Spleen (tissue), 7 donors: ENCODE measurements around the gene SFMBT1.

Experiments used
- POLR2A ChIP-seq, 3 donors: fragments of 450-650 bp; IDR thresholded peaks; one replicate each; pipeline ENCODE4 v1.5.1; 2017; ENCODE audit warnings: antibody characterized with exemption in 3 of 3, mild to moderate bottlenecking in 1 of 3
- TF ChIP-seq, protein P1 (sequence below), 11 experiments: fragments of 200-600 bp in 7 of 11; fragments of 450-650 bp in 4 of 11; sonication (generic) in 4 of 11; IDR thresholded peaks in 8 of 11; conservative IDR thresholded peaks in 3 of 11; 1 replicate in 7 of 11; 2 replicates in 4 of 11; pipeline versions ENCODE4 v1.4.0 to v1.8.0; 2016 to 2021; ENCODE audit warnings: antibody characterized with exemption in 11 of 11, inconsistent platforms in 4 of 11, mild to moderate bottlenecking in 1 of 11
- donor health status: DM: no; HTN: no; CAD: no; lungs with moderate emphysema.
- donor health status: DM: no; HTN: no; CAD: no.
- donor health status: DM: no; HTN: no; CAD: no.

GRCh38 chr3:53011324-53011723 is 34.5 kb downstream of the SFMBT1 start:
- no peak for TF ChIP-seq POLR2A (IDR thresholded peaks at IDR 0.05)
- TF ChIP-seq, protein P1, sequence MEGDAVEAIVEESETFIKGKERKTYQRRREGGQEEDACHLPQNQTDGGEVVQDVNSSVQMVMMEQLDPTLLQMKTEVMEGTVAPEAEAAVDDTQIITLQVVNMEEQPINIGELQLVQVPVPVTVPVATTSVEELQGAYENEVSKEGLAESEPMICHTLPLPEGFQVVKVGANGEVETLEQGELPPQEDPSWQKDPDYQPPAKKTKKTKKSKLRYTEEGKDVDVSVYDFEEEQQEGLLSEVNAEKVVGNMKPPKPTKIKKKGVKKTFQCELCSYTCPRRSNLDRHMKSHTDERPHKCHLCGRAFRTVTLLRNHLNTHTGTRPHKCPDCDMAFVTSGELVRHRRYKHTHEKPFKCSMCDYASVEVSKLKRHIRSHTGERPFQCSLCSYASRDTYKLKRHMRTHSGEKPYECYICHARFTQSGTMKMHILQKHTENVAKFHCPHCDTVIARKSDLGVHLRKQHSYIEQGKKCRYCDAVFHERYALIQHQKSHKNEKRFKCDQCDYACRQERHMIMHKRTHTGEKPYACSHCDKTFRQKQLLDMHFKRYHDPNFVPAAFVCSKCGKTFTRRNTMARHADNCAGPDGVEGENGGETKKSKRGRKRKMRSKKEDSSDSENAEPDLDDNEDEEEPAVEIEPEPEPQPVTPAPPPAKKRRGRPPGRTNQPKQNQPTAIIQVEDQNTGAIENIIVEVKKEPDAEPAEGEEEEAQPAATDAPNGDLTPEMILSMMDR (IDR thresholded peaks at IDR 0.05 in 8 of 11, conservative IDR thresholded peaks at IDR 0.05 in 3 of 11) = no peak
